ENCODE data around the gene OR4C3. TPM values are rescaled to one million over a fixed set of nuclear protein-coding genes. Genes with fewer than 3 reads are reported as not detected.

The OR4C3 gene
- not detected in 2 replicates for total RNA-seq

GRCh38 chr11:48324620-48325019, at the start of gene OR4C3:
TSS of gene OR4C3 (plus strand) at chr11:48324920. CDS start at chr11:48325022, 102 bp downstream.

GRCh38 chr11:48305923-48306322, 18.8 kb upstream of the OR4C3 start, which contains the start of gene OR4S1:
TSS of gene OR4S1 (plus strand) at chr11:48306223. CDS start at chr11:48306223, 0 bp downstream.

DNA sequence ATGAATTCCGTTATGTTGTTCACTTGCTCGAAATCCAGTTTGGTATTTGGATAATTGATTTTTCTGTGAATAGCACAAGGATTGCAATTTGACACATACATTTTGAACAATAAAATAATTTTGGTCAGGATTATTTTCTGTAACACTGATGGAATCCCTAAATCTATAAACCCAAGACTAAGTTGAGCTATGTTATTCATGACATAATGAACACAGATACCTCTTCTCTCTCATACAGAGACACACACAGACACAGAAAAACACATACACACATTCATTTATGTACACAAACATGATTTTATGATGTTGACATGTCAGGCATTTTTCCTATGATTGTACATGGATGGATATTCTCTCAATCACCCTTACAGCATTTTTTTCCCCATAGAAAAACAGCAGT, 41.6 kb downstream of the OR4C3 start, which contains the start of gene OR4C5:
OR4C5 (minus strand) TSS at position 101 of the 400 bp plus-strand sequence; CDS start at position 101, 0 bp downstream.

Other genes with a start within 250 kb of the OR4C3 start
- gene OR4B1, start 108.1 kb upstream of the OR4C3 start, total RNA-seq: not detected in 2 replicates
- not detected in 2 replicates for gene OR4X2, start 79.8 kb upstream of the OR4C3 start, total RNA-seq
- gene OR4X1, start 61.1 kb upstream of the OR4C3 start, total RNA-seq: not detected in 2 replicates
- gene OR4S1, start 18.7 kb upstream of the OR4C3 start, total RNA-seq: not detected in 2 replicates
- not detected in 2 replicates for gene OR4C5, start 41.5 kb downstream of the OR4C3 start, total RNA-seq
- gene OR4A47, start 163.9 kb downstream of the OR4C3 start, total RNA-seq: not detected in 2 replicates